GM23338 (cell line): ENCODE measurements around the gene LAPTM4A. TPM values are rescaled to one million over a fixed set of nuclear protein-coding genes. Genes with fewer than 3 reads are reported as not detected.

ENCODE experiments used
- ATAC-seq: fragments of 200-7000 bp; cut with Tn5 transposase; 3 replicates; pipeline ENCODE4 v1.9.1; 2020
- DNase-seq: peaks from one replicate; pipeline ENCODE4 v3.0.0-alpha.2; 2015; ENCODE audit warnings: low spot score
- H2AFZ ChIP-seq: fragments of 200-600 bp; sonication (generic); 2 replicates; pipeline ENCODE4 v1.8.0; 2016; ENCODE audit warnings: antibody characterized with exemption, mild to moderate bottlenecking, moderate library complexity
- H3F3A ChIP-seq: fragments of 200-600 bp; sonication (generic); replicated peaks from 2 replicates; pipeline ENCODE4 v1.8.0; 2017; ENCODE audit warnings: antibody characterized with exemption, mixed run types, low read depth
- H3K27ac ChIP-seq: fragments of 200-600 bp; sonication (generic); 2 replicates; pipeline ENCODE4 v1.6.1; 2016; ENCODE audit warnings: low read depth
- H3K27me3 ChIP-seq: fragments of 200-600 bp; sonication (generic); 2 replicates; pipeline ENCODE4 v1.8.0; 2016; ENCODE audit warnings: mild to moderate bottlenecking, mixed run types, moderate library complexity; ENCODE audit not compliant: insufficient read depth
- H3K36me3 ChIP-seq: fragments of 200-600 bp; sonication (generic); 2 replicates; pipeline ENCODE4 v1.8.0; 2016; ENCODE audit warnings: mild to moderate bottlenecking; ENCODE audit not compliant: insufficient read depth
- H3K4me1 ChIP-seq: fragments of 200-600 bp; sonication (generic); 2 replicates; pipeline ENCODE4 v1.8.0; 2016; ENCODE audit warnings: mild to moderate bottlenecking, moderate library complexity; ENCODE audit not compliant: insufficient read depth
- H3K4me2 ChIP-seq: fragments of 200-600 bp; sonication (generic); 2 replicates; pipeline ENCODE4 v1.7.1; 2017; ENCODE audit warnings: mixed run types
- H3K4me3 ChIP-seq: fragments of 200-600 bp; sonication (generic); 2 replicates; pipeline ENCODE4 v1.6.1; 2016; ENCODE audit warnings: mixed run types
- H3K79me2 ChIP-seq: fragments of 200-600 bp; sonication (generic); replicated peaks from 2 replicates; pipeline ENCODE4 v1.8.0; 2017; ENCODE audit warnings: mild to moderate bottlenecking; ENCODE audit not compliant: insufficient read depth
- H3K9me2 ChIP-seq: fragments of 200-600 bp; sonication (generic); 2 replicates; pipeline ENCODE4 v1.8.0; 2017; ENCODE audit not compliant: insufficient read depth
- H4K20me1 ChIP-seq: fragments of 200-600 bp; sonication (generic); replicated peaks from 2 replicates; pipeline ENCODE4 v1.8.0; 2017; ENCODE audit warnings: mild to moderate bottlenecking; ENCODE audit not compliant: insufficient read depth
- H3K27ac Mint-ChIP-seq: 2 replicates; pipeline ENCODE4 v1.8.0; 2020; ENCODE audit warnings: inconsistent platforms, mild to moderate bottlenecking, moderate library complexity, mixed read lengths
- H3K27me3 Mint-ChIP-seq: 3 replicates; pipeline ENCODE4 v1.8.0; 2022; ENCODE audit warnings: low read depth, mild to moderate bottlenecking, moderate library complexity, mixed read lengths, inconsistent platforms; ENCODE audit not compliant: insufficient read depth, poor library complexity
- H3K36me3 Mint-ChIP-seq: 3 replicates; pipeline ENCODE4 v1.8.0; 2021; ENCODE audit warnings: low read depth, mild to moderate bottlenecking, inconsistent platforms, moderate library complexity, mixed read lengths
- H3K4me1 Mint-ChIP-seq: 3 replicates; pipeline ENCODE4 v1.8.0; 2020; ENCODE audit warnings: mild to moderate bottlenecking, inconsistent platforms, mixed read lengths
- H3K4me3 Mint-ChIP-seq: 3 replicates; pipeline ENCODE4 v1.8.0; 2021; ENCODE audit warnings: moderate library complexity, mild to moderate bottlenecking, inconsistent platforms, mixed read lengths
- H3K9me3 Mint-ChIP-seq: 3 replicates; pipeline ENCODE4 v1.8.0; 2020; ENCODE audit warnings: moderate library complexity, mild to moderate bottlenecking, inconsistent platforms, mixed read lengths
- CREB1 ChIP-seq: fragments of 250-450 bp; sonication (Bioruptor Pico); IDR thresholded peaks from 2 replicates; pipeline ENCODE4 v1.5.0; 2020; ENCODE audit warnings: low read depth, mild to moderate bottlenecking, moderate library complexity
- CTCF ChIP-seq, 2 experiments: fragments of 200-600 bp in 1 of 2; sonication (generic) in 1 of 2; conservative IDR thresholded peaks; 2 replicates each; pipeline versions ENCODE4 v1.5.1 to v1.6.1; 2016 to 2017; ENCODE audit warnings: antibody characterized with exemption in 2 of 2, low read depth in 2 of 2, mild to moderate bottlenecking in 2 of 2, moderate library complexity in 1 of 2
- EZH2 ChIP-seq: fragments of 200-600 bp; sonication (generic); IDR thresholded peaks from one replicate; pipeline ENCODE4 v1.8.0; 2017; ENCODE audit warnings: antibody characterized with exemption, mild to moderate bottlenecking, low read depth; ENCODE audit not compliant: unreplicated experiment
- EZH2phosphoT487 ChIP-seq: fragments of 200-600 bp; sonication (generic); IDR thresholded peaks from one replicate; pipeline ENCODE4 v1.8.1; 2018; ENCODE audit warnings: antibody characterized with exemption; ENCODE audit not compliant: unreplicated experiment
- JUNB ChIP-seq: IDR thresholded peaks from one replicate; pipeline ENCODE4 v1.6.1; 2016; ENCODE audit warnings: antibody characterized with exemption; ENCODE audit not compliant: unreplicated experiment
- NANOG ChIP-seq: IDR thresholded peaks from 2 replicates; pipeline ENCODE4 v1.6.1; 2016; ENCODE audit warnings: antibody characterized with exemption, borderline replicate concordance
- POLR2AphosphoS5 ChIP-seq: IDR thresholded peaks from 2 replicates; pipeline ENCODE4 v1.6.1; 2016; ENCODE audit warnings: antibody characterized with exemption, low read depth
- REST ChIP-seq: IDR thresholded peaks from one replicate; pipeline ENCODE4 v1.6.1; 2018; ENCODE audit warnings: antibody characterized with exemption; ENCODE audit not compliant: unreplicated experiment
- STAT1 ChIP-seq: IDR thresholded peaks from one replicate; pipeline ENCODE4 v1.6.1; 2016; ENCODE audit warnings: antibody characterized with exemption; ENCODE audit not compliant: unreplicated experiment
- ZNF114 ChIP-seq: fragments of 250-450 bp; sonication (Bioruptor Pico); IDR thresholded peaks from 2 replicates; pipeline ENCODE4 v1.5.0; 2020; ENCODE audit warnings: mild to moderate bottlenecking, moderate library complexity
- ZNF331 ChIP-seq: fragments of 250-450 bp; sonication (Bioruptor Pico); IDR thresholded peaks from 2 replicates; pipeline ENCODE4 v1.5.0; 2020; ENCODE audit warnings: low read depth, mild to moderate bottlenecking, moderate library complexity
- ZNF462 ChIP-seq: fragments of 250-450 bp; sonication (Bioruptor Pico); IDR thresholded peaks from 2 replicates; pipeline ENCODE4 v1.5.0; 2020; ENCODE audit warnings: mild to moderate bottlenecking, moderate library complexity
- polyA plus RNA-seq: library from polyadenylated mRNA; unstranded; fragments of >200 nt; fragmentation: Nextera tagmentation; extraction: Ambion mirVana; gene quantifications from 2 replicates; pipeline ENCODE4 v1.2.1, GENCODE V29; 2016
- total RNA-seq: library from RNA; depleted of rRNA; stranded (reverse); fragments of >200 nt; shearing (Covaris generic); gene quantifications from 2 replicates; pipeline ENCODE4 v1.2.3, GENCODE V29; 2014
- TF ChIP-seq, protein P1 (sequence below): IDR thresholded peaks from 2 replicates; pipeline ENCODE4 v1.6.1; 2016; ENCODE audit warnings: antibody characterized with exemption

The LAPTM4A gene
- total and polyA plus RNA-seq, 2 experiments from 2014 or later, result 123 to 214 TPM

DNA sequence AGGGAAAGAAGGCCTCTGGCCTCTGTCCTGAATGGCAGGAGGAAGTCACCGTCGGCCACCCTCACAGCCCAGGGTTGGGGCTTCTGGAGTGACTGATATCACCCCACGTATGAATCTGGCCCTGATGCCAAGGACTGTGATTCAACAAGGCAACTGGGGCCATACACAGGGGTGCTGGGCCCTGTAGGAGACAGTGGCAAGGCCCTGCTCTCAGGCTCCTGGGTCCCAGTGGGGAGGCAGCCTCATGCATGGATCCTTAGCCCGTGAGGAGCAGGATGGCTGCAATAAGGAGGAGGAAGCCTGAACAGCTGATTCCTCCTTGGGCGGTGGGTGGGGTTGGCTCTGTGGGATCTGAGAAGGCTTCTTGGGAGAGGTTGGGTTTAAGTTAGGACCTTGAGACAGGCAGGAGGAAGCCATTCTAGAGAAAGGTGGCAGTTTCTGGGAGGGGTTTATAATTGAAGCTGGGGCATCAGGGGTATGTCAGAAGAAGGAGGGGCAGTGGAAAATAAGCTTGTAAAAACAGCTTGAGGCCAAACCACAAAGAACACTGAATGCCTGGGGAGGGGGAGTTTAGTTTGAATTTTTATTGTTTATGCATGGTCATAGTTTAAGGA is 42.8 kb upstream of the LAPTM4A start:
- Histone ChIP-seq H3K4me1 (peaks cover 7% of the 10 kb centered on the region), H3K36me3 (no peaks in the 10 kb centered on the region), H3K9me2 (no peaks in the 10 kb centered on the region), H2AFZ (peak overlapping the region; percentile 91), H3F3A (no peaks in the 10 kb centered on the region), H3K4me2 (no peak overlapping the region), H3K79me2 (no peaks in the 10 kb centered on the region), H4K20me1 (no peaks in the 10 kb centered on the region), H3K27me3 (no peaks in the 10 kb centered on the region), H3K4me3 (no peak overlapping the region), H3K27ac (no peak overlapping the region)
- H3K27me3 Mint-ChIP-seq, result peaks cover 6% of the 10 kb centered on the region
- H3K36me3 Mint-ChIP-seq, result no peaks in the 10 kb centered on the region
- ATAC-seq (no peak; the same call in 1 of the 3 replicates), DNase-seq (no peak)
- peaks cover 22% of the 10 kb centered on the region for H3K4me1 Mint-ChIP-seq
- no peaks in the 10 kb centered on the region; the same call in 2 of the 3 replicates for H3K9me3 Mint-ChIP-seq
- H3K4me3 Mint-ChIP-seq, result no peak overlapping the region
- 0 out of 2 replicates have a peak overlapping the region, but pooled peaks have one; percentile 42 for H3K27ac Mint-ChIP-seq
- no peak for TF ChIP-seq ZNF114 (CRISPR knock-in tag)
- no peak for TF ChIP-seq ZNF462
- no peak for TF ChIP-seq REST
- no peak for TF ChIP-seq NANOG
- TF ChIP-seq ZNF331 (CRISPR knock-in tag), result no peak
- TF ChIP-seq CREB1 (CRISPR knock-in tag), result no peak
- TF ChIP-seq STAT1, result no peak
- TF ChIP-seq, protein P1, sequence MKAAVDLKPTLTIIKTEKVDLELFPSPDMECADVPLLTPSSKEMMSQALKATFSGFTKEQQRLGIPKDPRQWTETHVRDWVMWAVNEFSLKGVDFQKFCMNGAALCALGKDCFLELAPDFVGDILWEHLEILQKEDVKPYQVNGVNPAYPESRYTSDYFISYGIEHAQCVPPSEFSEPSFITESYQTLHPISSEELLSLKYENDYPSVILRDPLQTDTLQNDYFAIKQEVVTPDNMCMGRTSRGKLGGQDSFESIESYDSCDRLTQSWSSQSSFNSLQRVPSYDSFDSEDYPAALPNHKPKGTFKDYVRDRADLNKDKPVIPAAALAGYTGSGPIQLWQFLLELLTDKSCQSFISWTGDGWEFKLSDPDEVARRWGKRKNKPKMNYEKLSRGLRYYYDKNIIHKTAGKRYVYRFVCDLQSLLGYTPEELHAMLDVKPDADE, result no peak
- no peak for TF ChIP-seq EZH2phosphoT487
- no peak for TF ChIP-seq POLR2AphosphoS5
- no peak for TF ChIP-seq JUNB
- no peak for TF ChIP-seq EZH2
- TF ChIP-seq CTCF (conservative IDR thresholded peaks at IDR 0.05; ENCODE audit: low read depth in 2 of 2), result no peak
